Keratinocyte (primary cell): Measurements from ENCODE around the gene NPHP3. TPM values are rescaled to one million over a fixed set of nuclear protein-coding genes. Genes with fewer than 3 reads are reported as not detected.

Experiments used
- DNase-seq: peaks from one replicate; pipeline ENCODE4 v3.0.0-alpha.2; 2011; ENCODE audit warnings: low read depth, missing footprints, low spot score
- FAIRE-seq: peaks from 2 replicates; lab custom pipeline; 2011; peaks lifted over from hg19 to GRCh38; lab: Jason Lieb, UNC
- H2AFZ ChIP-seq: 2 replicates; pipeline ENCODE4 v1.6.0; 2012; ENCODE audit warnings: low read length, control low read depth, inconsistent platforms; ENCODE audit not compliant: control insufficient read depth
- H3K27ac ChIP-seq: 2 replicates; pipeline ENCODE4 v1.5.1; 2011; ENCODE audit warnings: low read length; ENCODE audit not compliant: control insufficient read depth, insufficient read depth
- H3K27me3 ChIP-seq: 3 replicates; pipeline ENCODE4 v1.6.0; 2011; ENCODE audit warnings: low read length; ENCODE audit not compliant: control insufficient read depth, insufficient read depth; ENCODE audit errors: extremely low read depth
- H3K36me3 ChIP-seq, 2 experiments: 2 replicates in 1 of 2; 3 replicates in 1 of 2; pipeline ENCODE4 v1.5.1; 2011; ENCODE audit warnings: low read length in 2 of 2, mild to moderate bottlenecking in 1 of 2; ENCODE audit not compliant: control insufficient read depth in 2 of 2, insufficient read depth in 2 of 2; ENCODE audit errors: extremely low read depth in 1 of 2
- H3K4me1 ChIP-seq: 3 replicates; pipeline ENCODE4 v1.5.1; 2011; ENCODE audit warnings: low read length; ENCODE audit not compliant: control insufficient read depth, insufficient read depth; ENCODE audit errors: extremely low read depth
- H3K4me2 ChIP-seq: 3 replicates; pipeline ENCODE4 v1.6.0; 2011; ENCODE audit warnings: low read depth, low read length; ENCODE audit not compliant: control insufficient read depth, insufficient read depth; ENCODE audit errors: extremely low read depth
- H3K4me3 ChIP-seq, 3 experiments: fragments of 200-600 bp in 1 of 3; sonication (generic) in 1 of 3; 2 replicates in 2 of 3; 3 replicates in 1 of 3; pipeline ENCODE4 v1.5.1; 2011 to 2016; ENCODE audit warnings: low read length in 3 of 3, mild to moderate bottlenecking in 3 of 3, control low read depth in 2 of 3, inconsistent platforms in 1 of 3, low read depth in 1 of 3, mixed read lengths in 1 of 3, mixed run types in 1 of 3, moderate library complexity in 1 of 3; ENCODE audit not compliant: control insufficient read depth in 2 of 3, insufficient read depth in 2 of 3; ENCODE audit errors: extremely low read depth in 1 of 3
- H3K79me2 ChIP-seq: 2 replicates; pipeline ENCODE4 v1.6.0; 2012; ENCODE audit warnings: low read length; ENCODE audit not compliant: control insufficient read depth, insufficient read depth
- H3K9ac ChIP-seq: 3 replicates; pipeline ENCODE4 v1.6.0; 2011; ENCODE audit warnings: low read length; ENCODE audit not compliant: control insufficient read depth, insufficient read depth; ENCODE audit errors: extremely low read depth
- H3K9me1 ChIP-seq: 3 replicates; pipeline ENCODE4 v1.6.0; 2011; ENCODE audit warnings: low read length; ENCODE audit not compliant: control insufficient read depth, insufficient read depth; ENCODE audit errors: extremely low read depth
- H3K9me3 ChIP-seq: 2 replicates; pipeline ENCODE4 v1.5.1; 2012; ENCODE audit warnings: low read depth, low read length; ENCODE audit not compliant: control insufficient read depth
- H4K20me1 ChIP-seq: 3 replicates; pipeline ENCODE4 v1.6.0; 2011; ENCODE audit warnings: low read length; ENCODE audit not compliant: control insufficient read depth, insufficient read depth; ENCODE audit errors: extremely low read depth
- CTCF ChIP-seq, 3 experiments: IDR thresholded peaks in 1 of 3; conservative IDR thresholded peaks in 1 of 3; optimal IDR thresholded peaks in 1 of 3; 2 replicates in 2 of 3; 3 replicates in 1 of 3; pipeline versions ENCODE3 to v1.5.1; 2011; ENCODE audit warnings: low read length in 3 of 3, mild to moderate bottlenecking in 3 of 3, moderate library complexity in 2 of 3, control low read depth in 1 of 3, inconsistent platforms in 1 of 3; ENCODE audit not compliant: insufficient read depth in 2 of 3; ENCODE audit errors: extremely low read depth in 1 of 3
- EZH2 ChIP-seq: IDR thresholded peaks from one replicate; pipeline ENCODE4 v1.6.1; 2012; ENCODE audit warnings: inconsistent platforms, mild to moderate bottlenecking, low read length, moderate library complexity
- dilution Hi-C: fragments of 300-500 bp; cut with MboI; formaldehyde crosslinking; loops from one replicate; pipeline ENCODE4 v1.7.0; 2020; ENCODE audit warnings: low sequenced_read_pairs; ENCODE audit not compliant: extremely low pct_ligation_motif_present
- polyA plus RNA-seq, 5 experiments: library from polyadenylated mRNA; depleted of rRNA in 3 of 5; stranded (reverse) in 3 of 5; stranded (forward) in 1 of 5; unstranded in 1 of 5; fragments of >200 nt; gene quantifications; 1 replicate in 1 of 5; 2 replicates in 3 of 5; 3 replicates in 1 of 5; pipeline versions ENCODE4 v1.2.1 to v1.2.3, GENCODE V29; 2011 to 2012; ENCODE audit warnings: missing spikeins in 2 of 5, low read depth in 1 of 5, low replicate concordance in 1 of 5

The NPHP3 gene
- polyA plus RNA-seq, 1 donor (not counting 4 experiments of a cell fraction or from before 2014, with no cell fraction given): 22.4 TPM

- Histone ChIP-seq H4K20me1 (no peaks in the 10 kb centered on the region), H3K4me3 (no peak overlapping the region), H3K9me3 (no peaks in the 10 kb centered on the region), H3K27ac (no peak overlapping the region), H3K4me1 (no peaks in the 10 kb centered on the region), H2AFZ (no peak overlapping the region), H3K79me2 (no peaks in the 10 kb centered on the region), H3K27me3 (no peaks in the 10 kb centered on the region), H3K36me3 (peaks cover 2 to 13% of the 10 kb centered on the region in 2 experiments), H3K4me2 (no peak overlapping the region), H3K9ac (no peak overlapping the region), H3K9me1 (no peaks in the 10 kb centered on the region)
- TF ChIP-seq CTCF (optimal IDR thresholded peaks at IDR 0.05 in 1 of 3, IDR thresholded peaks at IDR 0.05 in 1 of 3, conservative IDR thresholded peaks at IDR 0.05 in 1 of 3; ENCODE audit: extremely low read depth in 1 of 3, insufficient read depth in 2 of 3, low read length in 3 of 3): no peak
- no peak for TF ChIP-seq EZH2
- dilution Hi-C loops: no loop called here
- no peak for DNase-seq
- FAIRE-seq: no peak
Measured at GRCh38 chr3:132679911-132680310, 42.3 kb downstream of the NPHP3 start.

GRCh38 chr3:132675408-132675807 lies 46.8 kb downstream of the NPHP3 start:
- H2AFZ ChIP-seq: no peak overlapping the region
- no peaks in the 10 kb centered on the region for H3K27me3 ChIP-seq
- no peaks in the 10 kb centered on the region for H3K9me3 ChIP-seq
- H3K9ac ChIP-seq: no peak overlapping the region
- H4K20me1 ChIP-seq: no peaks in the 10 kb centered on the region
- no peaks in the 10 kb centered on the region for H3K9me1 ChIP-seq
- no peaks in the 10 kb centered on the region for H3K79me2 ChIP-seq
- peaks cover 4 to 15% of the 10 kb centered on the region in 2 experiments for H3K36me3 ChIP-seq
- dilution Hi-C loops: no loop called here
- H3K27ac ChIP-seq: no peak overlapping the region
- TF ChIP-seq CTCF (optimal IDR thresholded peaks at IDR 0.05 in 1 of 3, IDR thresholded peaks at IDR 0.05 in 1 of 3, conservative IDR thresholded peaks at IDR 0.05 in 1 of 3; ENCODE audit: extremely low read depth in 1 of 3, insufficient read depth in 2 of 3, low read length in 3 of 3): no peak
- TF ChIP-seq EZH2: no peak
- DNase-seq: no peak
- FAIRE-seq: no peak
- no peak overlapping the region for H3K4me3 ChIP-seq
- H3K4me2 ChIP-seq: no peak overlapping the region
- no peaks in the 10 kb centered on the region for H3K4me1 ChIP-seq
